GM19455 (cell line): ENCODE data around the gene SBK3.
"Not testable (repeated sequence)": the region's sequence is repeated elsewhere in the genome, so short reads cannot be mapped to it uniquely, and the experiment has no call there.

Source experiments
- ATAC-seq: cut with Tn5 transposase; IDR thresholded peaks from one replicate; pipeline ENCODE4 v1.9.1; 2021; ENCODE audit not compliant: unreplicated experiment

SBK3 gene

GRCh38 chr19:55578031-55578760 is 32.9 kb upstream of the SBK3 start:
- no peak for ATAC-seq

DNA sequence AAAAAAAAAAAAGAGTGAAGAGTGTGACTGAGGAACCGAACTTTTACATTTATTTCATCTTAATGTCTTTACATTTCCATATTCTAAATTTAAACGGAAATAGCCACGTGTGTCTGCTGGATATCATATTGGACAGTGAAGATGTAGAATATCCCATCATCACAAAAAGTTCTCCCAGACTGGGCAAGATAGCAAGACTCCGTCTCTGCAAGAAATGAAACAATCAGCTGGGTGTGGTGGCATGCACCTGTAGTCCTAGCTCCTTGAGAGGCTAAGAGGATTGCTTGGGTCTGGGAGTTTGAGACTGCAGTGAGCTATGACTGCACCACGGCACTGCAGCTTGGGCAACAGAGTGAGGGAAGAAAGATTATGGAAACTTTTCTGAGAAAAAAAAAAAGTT is 31.4 kb upstream of the SBK3 start:
- ATAC-seq, result no peak

DNA sequence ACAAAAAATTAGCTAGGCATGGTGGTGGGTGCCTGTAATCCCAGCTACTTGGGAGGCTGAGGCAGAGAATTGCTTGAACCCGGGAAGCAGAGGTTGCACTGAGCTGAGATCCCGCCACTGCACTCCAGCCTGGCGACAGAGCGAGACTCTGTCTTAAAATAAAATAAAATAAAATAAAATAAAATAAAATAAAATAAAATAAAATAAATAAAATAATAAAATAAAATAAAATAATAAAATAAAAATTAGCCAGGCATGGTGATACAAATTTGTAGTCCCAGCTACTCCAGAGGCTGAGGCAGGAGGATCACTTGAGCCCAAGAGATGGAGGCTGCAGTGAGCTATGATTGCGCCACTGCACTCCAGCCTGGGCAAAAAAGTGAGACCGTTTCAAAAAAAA is 28.6 kb upstream of the SBK3 start:
- not testable (repeated sequence) for ATAC-seq

DNA sequence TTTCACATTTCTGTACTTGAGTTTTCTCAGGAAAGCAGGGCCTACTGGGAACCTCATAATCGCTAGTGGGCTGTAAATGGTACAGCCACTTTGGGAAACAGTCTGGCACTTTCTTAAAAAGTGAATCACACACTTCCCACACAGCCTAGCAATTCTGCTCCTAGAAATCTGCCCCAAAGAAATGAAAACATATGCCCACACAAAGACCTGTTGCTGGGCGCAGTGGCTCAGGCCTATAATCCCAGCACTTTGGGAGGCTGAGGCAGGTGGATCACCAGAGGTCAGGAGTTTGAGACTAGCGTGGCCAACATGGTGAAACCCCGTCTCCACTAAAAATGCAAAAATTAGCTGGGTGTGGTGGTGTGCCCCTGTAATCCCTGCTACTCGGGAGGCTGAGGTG is 24.1 kb upstream of the SBK3 start:
- ATAC-seq, result not testable (repeated sequence)

- ATAC-seq, result no peak
These were observed 22.5 kb upstream of the SBK3 start for GRCh38 chr19:55567708-55568328.

GRCh38 chr19:55566823-55567222 is 21.5 kb upstream of the SBK3 start:
- ATAC-seq, result no peak

- ATAC-seq, result no peak
These were observed 17.9 kb upstream of the SBK3 start for GRCh38 chr19:55563261-55563690.

DNA sequence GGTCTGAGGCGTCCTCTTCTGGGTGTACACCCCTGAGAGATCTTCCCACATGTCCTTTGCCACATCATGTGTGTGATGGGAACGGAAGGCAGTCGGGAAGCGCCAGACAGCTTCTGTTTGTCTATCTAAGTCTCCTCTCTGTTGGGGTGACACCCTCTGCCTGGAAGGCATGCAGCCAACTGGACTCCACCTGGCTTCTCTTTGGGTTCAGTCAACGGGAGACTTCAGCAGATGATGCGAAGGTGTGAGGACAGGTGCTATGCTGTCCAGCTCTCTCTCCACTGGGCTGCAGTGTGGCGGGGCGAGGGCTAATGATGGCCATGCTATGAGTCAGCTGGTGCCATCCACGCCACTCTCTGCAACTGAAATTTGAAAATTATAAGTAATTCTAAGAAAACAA is 14.3 kb upstream of the SBK3 start:
- ATAC-seq, result no peak

DNA sequence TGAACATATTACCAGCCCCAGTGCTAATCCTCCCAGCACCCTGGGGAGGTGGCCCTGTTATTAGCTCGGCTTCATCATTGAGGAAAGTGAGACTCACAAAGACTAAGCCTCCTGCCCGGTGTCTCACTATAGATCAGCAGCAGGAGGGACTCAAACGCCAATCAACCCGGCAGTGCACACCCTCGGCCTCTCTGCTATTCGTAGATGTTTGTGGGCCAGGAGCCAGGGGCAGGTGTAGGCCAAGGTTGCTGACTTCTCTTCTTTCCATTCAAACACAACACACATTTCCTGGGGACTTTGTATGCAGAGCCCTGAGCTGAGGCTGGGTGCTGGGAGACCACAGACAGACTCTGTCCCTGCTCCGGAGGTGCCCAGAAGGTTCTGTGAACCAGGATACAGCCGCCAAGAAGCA is 9.4 kb upstream of the SBK3 start:
- ATAC-seq, result no peak

DNA sequence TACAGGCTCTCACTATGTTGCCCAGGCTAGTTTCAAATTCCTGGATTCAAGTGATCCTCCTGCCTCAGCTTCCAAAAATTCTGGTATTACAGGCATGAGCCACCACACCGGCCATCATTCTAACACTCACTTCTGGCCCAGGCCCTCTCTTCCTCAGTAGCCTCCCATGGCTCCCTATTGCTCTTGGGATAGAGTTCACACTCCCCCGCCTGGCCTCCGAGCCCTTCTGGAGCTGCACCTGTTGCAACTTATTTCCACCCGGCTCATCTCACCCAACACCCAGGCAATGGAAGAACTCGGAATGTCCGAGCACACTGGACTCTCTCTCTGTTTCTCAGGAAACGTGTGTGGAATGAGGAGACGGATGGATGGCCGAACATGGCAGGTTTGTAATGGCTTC is 9.0 kb upstream of the SBK3 start:
- ATAC-seq, result no peak

DNA sequence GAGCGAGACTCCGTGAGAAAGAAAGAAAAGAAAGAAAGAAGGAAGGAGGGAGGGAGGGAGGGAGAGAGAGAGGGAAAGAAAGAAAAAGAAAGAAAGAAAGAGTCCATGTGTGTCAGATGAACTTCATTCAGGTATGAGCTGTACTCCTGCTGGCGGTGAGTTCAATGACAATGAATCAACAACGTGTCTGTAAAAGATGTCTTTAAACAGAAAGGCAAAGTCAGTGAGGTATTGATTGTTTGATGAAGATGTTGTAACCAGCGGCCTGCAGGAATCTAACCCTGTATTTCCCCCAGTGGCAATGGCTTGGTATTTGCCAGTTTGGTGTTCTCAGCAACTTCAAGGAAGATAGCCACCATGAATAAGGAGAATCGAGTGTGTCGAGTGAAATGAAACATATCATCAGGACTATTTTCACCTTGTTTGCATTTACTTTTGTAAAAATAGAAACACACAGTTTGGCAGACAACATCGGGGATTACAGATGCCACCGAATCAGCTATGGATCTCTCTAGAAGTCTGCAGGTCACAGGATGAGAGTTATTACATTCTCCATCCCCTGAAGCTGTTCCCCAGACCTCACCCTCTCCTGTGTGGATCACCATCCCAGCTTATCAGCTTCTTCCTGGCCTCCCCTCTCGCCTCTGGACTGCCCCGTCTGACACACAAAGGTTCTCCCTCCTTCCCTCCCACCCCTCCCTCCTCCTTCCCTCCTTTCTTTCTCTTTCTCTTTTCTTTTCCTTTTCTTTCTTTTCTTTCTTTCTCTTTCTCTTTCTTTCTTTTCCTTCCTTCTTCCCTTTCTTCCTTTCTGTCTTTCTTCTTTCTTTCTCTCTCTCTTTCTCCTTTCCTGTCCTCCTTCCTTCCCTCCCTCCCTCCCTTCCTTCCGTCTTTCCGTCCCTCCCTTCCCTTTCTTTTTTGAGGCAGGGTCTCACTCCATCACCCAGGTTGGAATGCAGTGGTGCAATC is 8.2 kb upstream of the SBK3 start:
- ATAC-seq, result no peak

DNA sequence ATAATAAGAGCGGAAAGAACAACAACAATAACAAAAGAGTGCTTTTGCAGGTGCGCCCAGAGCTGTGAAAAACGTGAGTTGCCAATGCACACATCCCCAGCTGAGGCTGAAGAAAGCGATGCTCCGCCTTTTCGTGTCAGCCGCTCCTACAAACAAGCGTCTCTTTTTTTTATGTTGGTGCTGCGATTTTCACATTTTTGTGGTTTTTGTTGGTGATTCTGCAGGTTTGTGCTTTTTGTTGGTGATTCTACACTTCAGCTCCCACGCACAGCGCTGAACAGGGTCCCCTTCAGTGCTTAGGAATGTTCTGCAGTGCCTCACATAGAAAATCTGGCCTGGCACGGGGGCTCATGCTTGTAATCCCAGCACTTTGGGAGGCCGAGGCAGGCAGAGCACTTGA is 7.3 kb upstream of the SBK3 start:
- no peak for ATAC-seq

DNA sequence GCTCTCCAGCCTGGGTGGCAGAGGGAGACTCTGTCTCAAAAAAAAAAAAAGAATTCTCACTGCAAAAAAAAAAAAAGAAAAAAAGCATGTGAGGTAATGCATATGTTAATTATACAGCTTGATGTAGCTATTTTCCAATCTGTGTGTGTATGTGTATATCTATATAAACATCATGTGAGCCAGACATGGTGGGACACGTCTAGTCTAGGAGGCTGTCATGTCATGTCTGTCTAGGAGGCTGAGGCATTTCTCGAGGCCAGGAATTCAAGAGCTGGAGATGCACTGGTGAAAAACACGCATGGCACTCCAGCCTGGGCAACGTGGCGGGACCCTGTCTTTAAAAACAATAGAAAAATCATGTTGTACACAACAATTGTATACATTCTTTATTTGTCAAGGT is 6.9 kb upstream of the SBK3 start:
- no peak for ATAC-seq

DNA sequence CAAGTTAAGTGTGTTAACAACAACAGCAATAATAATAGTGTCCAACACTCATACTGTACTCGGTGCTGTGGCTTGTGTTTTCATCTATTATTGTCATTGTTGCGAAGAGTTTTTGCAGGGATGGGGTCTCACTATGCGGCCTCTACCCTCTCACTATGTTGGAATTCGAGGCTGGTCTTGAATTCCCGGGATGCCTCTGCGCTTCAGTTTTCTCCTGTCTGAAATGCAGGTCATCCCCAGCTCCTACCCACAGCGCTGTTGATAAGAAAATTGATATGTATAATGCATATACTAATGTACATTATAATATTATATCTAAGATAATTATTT is 4.9 kb upstream of the SBK3 start:
- no peak for ATAC-seq

DNA sequence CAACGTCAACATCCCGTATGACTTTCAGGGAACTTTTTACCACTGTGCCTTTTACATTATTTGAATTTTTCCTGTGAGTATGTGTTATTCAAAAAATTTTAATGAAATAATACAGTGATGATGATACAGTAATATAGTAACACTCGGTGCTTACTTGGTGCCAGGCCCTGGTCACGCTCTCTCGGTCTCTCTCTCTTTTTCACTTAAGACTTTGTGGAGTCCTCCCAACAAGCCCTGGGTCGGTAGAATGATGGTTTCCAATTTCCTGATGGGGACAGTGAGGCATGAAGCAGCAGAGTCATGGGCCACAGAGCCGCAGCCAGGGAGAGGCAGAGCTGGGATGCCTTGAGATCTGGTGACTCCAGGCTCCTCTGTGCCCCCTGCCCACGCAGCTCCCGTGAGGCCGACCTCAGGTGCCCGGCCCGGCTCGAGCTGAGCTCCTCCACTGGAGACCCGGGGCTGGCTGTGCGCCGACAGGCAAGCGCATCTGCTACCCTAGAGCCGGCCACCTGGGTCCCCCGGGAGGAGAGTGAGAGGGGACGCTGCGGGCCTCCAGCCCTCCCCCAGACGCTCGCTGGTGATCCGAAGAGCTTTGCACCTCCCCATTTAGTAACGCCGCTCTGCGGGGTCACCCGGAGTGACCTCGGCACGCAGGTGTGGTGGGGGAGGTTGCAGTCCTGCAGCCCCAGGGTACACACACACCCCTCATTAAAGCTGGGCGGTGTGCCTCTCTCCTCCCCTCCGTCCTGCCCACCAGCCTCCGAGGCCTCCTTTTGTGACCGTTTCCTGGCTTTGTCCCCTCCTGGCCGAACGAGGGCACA is 4.4 kb upstream of the SBK3 start:
- no peak for ATAC-seq

GRCh38 chr19:55546822-55547614 is 1.7 kb upstream of the SBK3 start:
- ATAC-seq, result no peak

GRCh38 chr19:55546011-55546410 is 668 bp upstream of the SBK3 start:
- no peak for ATAC-seq

DNA sequence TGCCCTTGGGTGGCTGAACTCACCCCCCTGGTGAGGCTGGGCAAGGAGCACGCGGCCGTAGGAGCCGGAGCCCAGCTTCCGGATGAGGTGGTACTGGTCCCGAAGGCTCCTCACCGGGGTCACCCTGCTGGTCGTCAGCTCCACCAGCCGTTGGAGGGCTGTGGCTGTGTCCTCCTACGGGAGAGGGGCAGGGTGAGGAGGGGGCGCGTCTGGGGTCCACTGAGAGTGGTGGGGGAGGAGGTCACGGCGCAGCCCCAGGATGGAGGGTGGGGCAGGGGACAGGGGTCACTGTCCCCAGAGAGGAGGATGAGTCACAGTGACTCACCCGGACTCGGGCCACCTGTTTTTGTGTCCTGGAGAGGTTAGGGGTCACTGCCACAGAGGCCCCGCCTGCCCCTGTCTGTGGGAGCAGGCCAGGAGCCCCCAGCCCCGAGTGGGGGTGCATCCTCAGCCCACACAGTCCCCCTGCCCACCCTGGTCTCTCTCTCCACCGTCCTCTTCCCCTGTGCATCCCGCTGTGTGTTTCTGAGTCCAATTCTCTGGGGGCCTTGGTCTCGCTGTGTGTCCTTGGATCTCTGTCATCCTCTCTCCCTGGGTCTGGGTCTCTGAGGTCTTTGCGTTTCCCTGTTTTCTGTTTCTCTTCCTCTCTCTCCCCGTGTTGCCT is 435 bp downstream of the SBK3 start:
- ATAC-seq, result no peak

DNA sequence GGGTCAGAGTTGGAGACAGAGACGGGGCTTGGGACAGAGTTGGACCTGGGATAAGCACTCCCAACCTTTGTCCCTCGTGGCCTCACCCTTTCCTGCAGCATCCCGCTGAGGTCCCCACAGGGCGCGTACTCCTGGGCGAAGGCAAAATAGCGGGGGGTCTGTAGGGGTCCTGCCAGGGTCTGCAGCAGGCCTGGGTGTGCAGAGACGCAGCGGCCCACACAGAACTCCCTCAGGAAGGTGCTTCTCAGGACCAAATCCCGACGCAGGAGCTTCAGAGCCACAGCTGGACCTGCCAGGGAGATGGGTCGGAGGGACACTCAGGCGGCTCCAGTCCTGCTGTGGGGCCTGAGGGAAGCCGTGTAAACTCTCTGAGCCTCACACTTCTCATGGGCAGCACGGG is 1.3 kb downstream of the SBK3 start:
- no peak for ATAC-seq

GRCh38 chr19:55543567-55543966 is 1.8 kb downstream of the SBK3 start:
- no peak for ATAC-seq
